SK-N-SH treated with all-trans-retinoic acid at 6 μM for 48 hours (cell line): ENCODE data around the gene ROPN1L.

Source experiments
- RARB ChIP-seq: fragments of 250-450 bp; sonication (Bioruptor Pico); IDR thresholded peaks from 2 replicates; pipeline ENCODE4 v1.8.0; 2021; ENCODE audit warnings: mild to moderate bottlenecking, moderate library complexity
- TF ChIP-seq, protein P1 (sequence below): fragments of 250-450 bp; sonication (Bioruptor Pico); IDR thresholded peaks from 2 replicates; pipeline ENCODE4 v1.5.0; 2020; ENCODE audit warnings: mild to moderate bottlenecking, moderate library complexity

DNA sequence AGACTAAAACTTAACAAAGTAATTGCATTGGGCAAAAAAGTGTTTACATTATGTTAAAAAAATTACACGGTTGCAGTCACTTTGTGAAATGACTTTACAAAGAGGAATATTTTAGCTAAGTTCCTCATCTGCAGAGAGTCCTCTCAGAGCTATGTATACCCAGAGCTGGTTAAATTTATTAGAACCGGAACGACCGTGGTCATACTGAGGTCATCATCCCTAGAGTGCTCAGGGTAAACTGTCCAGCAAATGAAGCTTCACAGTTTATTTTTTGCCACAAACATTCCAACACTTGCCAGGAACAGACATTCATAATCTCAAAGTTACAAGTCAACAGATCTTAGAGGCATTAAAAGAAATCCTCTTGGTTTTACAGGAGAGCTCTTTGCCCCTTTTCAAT is 897 bp downstream of the ROPN1L start:
- TF ChIP-seq, protein P1, sequence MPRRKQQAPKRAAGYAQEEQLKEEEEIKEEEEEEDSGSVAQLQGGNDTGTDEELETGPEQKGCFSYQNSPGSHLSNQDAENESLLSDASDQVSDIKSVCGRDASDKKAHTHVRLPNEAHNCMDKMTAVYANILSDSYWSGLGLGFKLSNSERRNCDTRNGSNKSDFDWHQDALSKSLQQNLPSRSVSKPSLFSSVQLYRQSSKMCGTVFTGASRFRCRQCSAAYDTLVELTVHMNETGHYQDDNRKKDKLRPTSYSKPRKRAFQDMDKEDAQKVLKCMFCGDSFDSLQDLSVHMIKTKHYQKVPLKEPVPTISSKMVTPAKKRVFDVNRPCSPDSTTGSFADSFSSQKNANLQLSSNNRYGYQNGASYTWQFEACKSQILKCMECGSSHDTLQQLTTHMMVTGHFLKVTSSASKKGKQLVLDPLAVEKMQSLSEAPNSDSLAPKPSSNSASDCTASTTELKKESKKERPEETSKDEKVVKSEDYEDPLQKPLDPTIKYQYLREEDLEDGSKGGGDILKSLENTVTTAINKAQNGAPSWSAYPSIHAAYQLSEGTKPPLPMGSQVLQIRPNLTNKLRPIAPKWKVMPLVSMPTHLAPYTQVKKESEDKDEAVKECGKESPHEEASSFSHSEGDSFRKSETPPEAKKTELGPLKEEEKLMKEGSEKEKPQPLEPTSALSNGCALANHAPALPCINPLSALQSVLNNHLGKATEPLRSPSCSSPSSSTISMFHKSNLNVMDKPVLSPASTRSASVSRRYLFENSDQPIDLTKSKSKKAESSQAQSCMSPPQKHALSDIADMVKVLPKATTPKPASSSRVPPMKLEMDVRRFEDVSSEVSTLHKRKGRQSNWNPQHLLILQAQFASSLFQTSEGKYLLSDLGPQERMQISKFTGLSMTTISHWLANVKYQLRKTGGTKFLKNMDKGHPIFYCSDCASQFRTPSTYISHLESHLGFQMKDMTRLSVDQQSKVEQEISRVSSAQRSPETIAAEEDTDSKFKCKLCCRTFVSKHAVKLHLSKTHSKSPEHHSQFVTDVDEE (CRISPR knock-in tag): no peak
- TF ChIP-seq RARB: no peak
